OCI-M2 (cell line): ENCODE data around the gene PCNX1.
"Not testable (repeated sequence)": the region's sequence is repeated elsewhere in the genome, so short reads cannot be mapped to it uniquely, and the experiment has no call there.

Experiments
- DNase-seq: peaks from one replicate; lab custom pipeline; 2025; ENCODE audit not compliant: unreplicated experiment; lab: John Stamatoyannopoulos, UW

The PCNX1 gene

DNA sequence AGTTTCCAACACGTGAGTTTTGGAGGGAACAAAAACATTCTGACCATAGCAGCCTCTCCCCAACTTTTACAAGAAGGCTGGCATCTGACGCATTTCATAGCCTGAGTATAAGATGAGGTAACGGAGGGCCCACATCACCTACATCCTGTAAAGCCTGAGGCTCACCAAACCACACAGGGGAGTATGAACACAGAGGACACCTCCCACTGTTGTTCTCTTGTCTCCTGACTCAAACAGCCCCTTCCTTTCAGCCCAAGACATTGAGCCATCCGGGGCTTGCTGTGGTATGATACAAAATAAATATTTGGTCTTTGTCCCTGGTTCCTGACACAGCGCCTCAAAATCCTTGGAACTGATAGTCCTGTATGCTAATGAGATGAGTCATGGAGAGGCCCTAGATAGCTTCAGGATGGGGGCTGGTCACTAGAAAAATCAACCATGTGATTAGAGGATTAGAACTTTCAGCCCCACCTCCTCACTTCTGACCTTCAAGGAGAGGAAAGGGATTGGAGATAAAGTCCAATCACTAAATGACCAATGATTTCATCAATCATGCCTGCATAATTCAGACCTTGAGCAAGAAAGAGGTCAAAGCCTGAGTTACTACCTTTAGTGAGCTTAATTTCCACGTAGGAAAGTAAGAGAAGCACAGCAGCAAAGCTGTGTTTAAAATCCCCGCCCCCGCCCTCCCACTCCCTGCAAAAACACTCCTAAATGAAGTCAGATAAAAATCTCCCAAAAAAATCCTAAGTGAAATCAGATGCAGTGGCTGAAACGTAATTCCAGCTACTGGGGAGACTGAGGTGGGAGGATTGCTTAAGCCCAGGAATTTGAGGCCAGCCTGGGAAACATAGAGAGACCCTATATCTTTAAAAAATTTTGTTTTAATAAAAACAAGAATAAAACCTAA lies 236.4 kb downstream of the PCNX1 start:
- no peak for DNase-seq

DNA sequence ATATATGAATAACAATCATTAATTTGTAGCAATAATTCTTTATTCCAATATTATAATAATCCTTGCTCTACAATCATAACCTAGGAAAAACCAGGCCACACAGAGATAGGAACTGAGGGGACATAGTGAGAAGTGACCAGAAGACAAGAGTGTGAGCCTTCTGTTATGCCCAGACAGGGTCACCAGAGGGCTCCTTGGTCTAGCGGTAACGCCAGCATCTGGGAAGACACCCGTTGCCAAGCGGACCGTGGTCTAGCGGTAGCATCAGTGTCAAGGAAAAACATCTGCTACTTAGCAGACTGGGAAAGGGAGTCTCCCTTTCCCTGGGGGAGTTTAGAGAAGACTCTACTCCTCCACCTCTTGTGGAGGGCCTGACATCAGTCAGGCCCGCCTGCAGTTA lies 240.1 kb downstream of the PCNX1 start:
- not testable (repeated sequence) for DNase-seq

DNA sequence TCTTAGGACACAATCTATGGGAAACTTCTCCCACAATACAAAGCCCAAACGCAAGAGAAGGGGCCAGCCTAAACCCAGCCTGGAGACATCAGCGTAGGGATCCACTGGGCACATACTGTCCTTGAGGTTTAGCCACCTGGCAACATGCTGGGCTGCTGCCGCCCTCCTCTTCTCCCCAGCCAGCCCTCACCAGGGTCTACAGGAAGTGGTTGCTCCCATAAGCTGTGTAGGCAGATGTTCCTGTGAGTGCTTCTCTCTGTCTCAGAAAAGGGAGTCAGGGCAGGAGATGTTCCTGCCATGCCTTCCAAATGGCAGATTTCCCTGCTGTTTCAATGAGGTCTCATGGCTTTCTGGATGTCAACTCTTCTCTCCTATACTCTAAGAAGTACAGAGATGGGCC lies 241.4 kb downstream of the PCNX1 start:
- no peak for DNase-seq

DNA sequence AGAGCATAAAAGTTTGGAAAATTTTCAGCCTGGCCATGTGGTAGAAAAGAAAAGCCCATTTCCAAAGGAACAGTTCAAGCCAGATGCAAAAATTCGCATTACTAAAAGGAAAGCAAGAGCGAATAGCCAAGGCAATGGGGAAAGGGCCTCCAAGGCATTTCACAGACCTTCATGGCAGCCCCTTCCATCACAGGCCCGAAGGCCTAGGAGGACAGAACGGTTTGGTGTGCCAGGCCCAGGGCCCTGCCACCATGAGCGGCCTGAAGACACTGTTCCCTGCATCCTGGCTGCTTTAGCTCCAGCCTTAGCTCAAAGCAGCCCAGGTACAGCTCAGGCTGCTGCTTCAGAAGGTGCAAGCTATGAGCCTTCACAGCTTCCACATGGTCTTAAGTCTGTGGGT lies 243.5 kb downstream of the PCNX1 start:
- no peak for DNase-seq

DNA sequence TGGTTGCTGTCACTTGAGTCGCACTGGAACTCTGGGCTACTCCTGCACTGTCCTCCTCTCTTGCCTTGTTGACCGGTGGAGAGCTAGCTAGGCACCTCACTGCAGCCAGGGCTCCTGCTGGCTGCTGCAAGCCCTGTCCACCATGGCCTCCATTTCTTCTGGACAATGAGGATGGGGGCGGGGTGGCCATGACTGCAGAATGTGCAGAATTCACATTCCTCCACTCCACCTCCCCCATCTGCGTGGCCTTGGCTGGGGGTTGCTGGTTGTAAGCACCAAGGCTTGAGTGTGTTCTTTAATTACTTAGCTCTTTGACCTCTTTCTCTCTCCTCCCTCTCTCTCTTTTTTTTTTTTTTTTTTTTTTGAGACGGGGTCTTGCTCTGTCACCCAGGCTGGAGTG lies 248.5 kb downstream of the PCNX1 start:
- no peak for DNase-seq

- no peak for DNase-seq
These were observed 256.0 kb downstream of the PCNX1 start for GRCh38 chr14:71163050-71163841.

- no peak for DNase-seq
These were observed 256.8 kb downstream of the PCNX1 start for GRCh38 chr14:71163842-71164629.
